ENCODE measurements around the gene PKD1L1. TPM values are rescaled to one million over a fixed set of nuclear protein-coding genes. Genes with fewer than 3 reads are reported as not detected.

Gene PKD1L1
- polyA plus RNA-seq, 1 donor from 2014 or later: 2.0 TPM

DNA sequence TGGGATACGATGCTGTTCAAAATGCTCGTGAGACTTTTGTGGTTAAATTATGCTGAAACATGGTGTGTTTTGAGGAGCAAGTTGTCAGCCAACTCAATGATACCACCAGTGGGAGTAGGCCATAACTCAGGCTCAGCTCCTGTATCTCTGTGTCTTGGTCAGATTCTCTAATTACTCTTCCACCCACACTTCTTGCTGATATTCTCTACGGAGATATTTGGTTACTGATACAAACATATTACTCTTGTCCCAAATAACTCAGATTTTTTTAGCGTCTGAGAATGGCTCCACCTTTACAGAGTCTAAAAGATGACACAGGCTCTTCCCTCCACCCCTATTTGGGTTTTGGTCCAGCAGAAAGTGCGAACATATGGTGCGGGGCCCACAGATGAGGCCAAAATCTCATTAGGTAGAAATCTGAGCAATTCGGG is 168.9 kb downstream of the PKD1L1 start:
- Histone ChIP-seq H3K9me2 (ENCODE audit: insufficient read depth, low read length) (no peaks in the 10 kb centered on the region), H3K4me3 (ENCODE audit: low read length) (no peak overlapping the region), H3F3A (ENCODE audit: insufficient read depth, low read length, poor library complexity, severe bottlenecking) (no peaks in the 10 kb centered on the region), H3K9ac (ENCODE audit: low read length) (no peak overlapping the region), H4K20me1 (ENCODE audit: insufficient read depth) (no peaks in the 10 kb centered on the region), H3K27ac (ENCODE audit: low read length) (no peak overlapping the region), H3K27me3 (ENCODE audit: insufficient read depth, low read depth, low read length) (no peaks in the 10 kb centered on the region), H2AFZ (ENCODE audit: low read depth, low read length) (no peak overlapping the region), H3K79me2 (replicated peaks; ENCODE audit: insufficient read depth, low read length) (no peaks in the 10 kb centered on the region), H3K9me3 (ENCODE audit: low read length) (no peaks in the 10 kb centered on the region), H3K36me3 (ENCODE audit: insufficient read depth, low read length) (no peaks in the 10 kb centered on the region), H3K4me2 (ENCODE audit: low read length) (no peak overlapping the region)
- TF ChIP-seq TAF1 (IDR thresholded peaks at IDR 0.05; ENCODE audit: low read depth) (no peak), SMC3 (conservative IDR thresholded peaks at IDR 0.05; ENCODE audit: poor library complexity) (no peak), EP300 (conservative IDR thresholded peaks at IDR 0.05; ENCODE audit: poor library complexity, severe bottlenecking) (no peak), MXI1 (conservative IDR thresholded peaks at IDR 0.05; ENCODE audit: poor library complexity, severe bottlenecking) (no peak), EZH2 (IDR thresholded peaks at IDR 0.05; ENCODE audit: borderline replicate concordance, insufficient read depth, low read length, poor library complexity, severe bottlenecking) (no peak), POLR2AphosphoS5 (IDR thresholded peaks at IDR 0.05) (no peak), RAD21 (conservative IDR thresholded peaks at IDR 0.05) (no peak)
- TF ChIP-seq, protein P1, sequence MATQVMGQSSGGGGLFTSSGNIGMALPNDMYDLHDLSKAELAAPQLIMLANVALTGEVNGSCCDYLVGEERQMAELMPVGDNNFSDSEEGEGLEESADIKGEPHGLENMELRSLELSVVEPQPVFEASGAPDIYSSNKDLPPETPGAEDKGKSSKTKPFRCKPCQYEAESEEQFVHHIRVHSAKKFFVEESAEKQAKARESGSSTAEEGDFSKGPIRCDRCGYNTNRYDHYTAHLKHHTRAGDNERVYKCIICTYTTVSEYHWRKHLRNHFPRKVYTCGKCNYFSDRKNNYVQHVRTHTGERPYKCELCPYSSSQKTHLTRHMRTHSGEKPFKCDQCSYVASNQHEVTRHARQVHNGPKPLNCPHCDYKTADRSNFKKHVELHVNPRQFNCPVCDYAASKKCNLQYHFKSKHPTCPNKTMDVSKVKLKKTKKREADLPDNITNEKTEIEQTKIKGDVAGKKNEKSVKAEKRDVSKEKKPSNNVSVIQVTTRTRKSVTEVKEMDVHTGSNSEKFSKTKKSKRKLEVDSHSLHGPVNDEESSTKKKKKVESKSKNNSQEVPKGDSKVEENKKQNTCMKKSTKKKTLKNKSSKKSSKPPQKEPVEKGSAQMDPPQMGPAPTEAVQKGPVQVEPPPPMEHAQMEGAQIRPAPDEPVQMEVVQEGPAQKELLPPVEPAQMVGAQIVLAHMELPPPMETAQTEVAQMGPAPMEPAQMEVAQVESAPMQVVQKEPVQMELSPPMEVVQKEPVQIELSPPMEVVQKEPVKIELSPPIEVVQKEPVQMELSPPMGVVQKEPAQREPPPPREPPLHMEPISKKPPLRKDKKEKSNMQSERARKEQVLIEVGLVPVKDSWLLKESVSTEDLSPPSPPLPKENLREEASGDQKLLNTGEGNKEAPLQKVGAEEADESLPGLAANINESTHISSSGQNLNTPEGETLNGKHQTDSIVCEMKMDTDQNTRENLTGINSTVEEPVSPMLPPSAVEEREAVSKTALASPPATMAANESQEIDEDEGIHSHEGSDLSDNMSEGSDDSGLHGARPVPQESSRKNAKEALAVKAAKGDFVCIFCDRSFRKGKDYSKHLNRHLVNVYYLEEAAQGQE (IDR thresholded peaks at IDR 0.05; ENCODE audit: borderline replicate concordance): no peak
- TF ChIP-seq, protein P2, sequence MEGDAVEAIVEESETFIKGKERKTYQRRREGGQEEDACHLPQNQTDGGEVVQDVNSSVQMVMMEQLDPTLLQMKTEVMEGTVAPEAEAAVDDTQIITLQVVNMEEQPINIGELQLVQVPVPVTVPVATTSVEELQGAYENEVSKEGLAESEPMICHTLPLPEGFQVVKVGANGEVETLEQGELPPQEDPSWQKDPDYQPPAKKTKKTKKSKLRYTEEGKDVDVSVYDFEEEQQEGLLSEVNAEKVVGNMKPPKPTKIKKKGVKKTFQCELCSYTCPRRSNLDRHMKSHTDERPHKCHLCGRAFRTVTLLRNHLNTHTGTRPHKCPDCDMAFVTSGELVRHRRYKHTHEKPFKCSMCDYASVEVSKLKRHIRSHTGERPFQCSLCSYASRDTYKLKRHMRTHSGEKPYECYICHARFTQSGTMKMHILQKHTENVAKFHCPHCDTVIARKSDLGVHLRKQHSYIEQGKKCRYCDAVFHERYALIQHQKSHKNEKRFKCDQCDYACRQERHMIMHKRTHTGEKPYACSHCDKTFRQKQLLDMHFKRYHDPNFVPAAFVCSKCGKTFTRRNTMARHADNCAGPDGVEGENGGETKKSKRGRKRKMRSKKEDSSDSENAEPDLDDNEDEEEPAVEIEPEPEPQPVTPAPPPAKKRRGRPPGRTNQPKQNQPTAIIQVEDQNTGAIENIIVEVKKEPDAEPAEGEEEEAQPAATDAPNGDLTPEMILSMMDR (IDR thresholded peaks at IDR 0.05; ENCODE audit: poor library complexity, severe bottlenecking): no peak

DNA sequence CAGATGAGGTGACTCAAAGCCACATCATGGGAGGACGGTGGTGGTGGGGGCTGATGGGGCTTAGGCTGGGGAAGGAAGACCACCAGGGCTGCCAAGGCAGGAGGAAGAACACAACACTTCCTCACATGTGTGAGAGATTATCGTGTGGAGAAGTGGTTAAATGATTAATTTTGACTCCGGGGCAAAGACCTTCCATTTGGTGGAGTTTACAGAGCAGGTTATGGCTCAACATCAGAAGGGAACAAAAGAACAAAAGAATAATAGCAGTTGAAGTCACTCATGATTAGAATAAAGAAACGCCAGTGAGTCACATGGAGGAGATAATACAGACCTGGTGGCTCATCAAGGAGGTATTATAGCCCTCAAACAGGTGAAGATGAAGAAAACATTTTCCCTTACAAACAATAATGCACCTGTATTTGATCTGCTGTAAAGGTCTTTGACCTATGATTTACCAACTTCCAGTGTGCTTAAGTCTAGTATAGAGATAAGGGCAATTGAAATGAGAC is 170.1 kb downstream of the PKD1L1 start:
- H3F3A ChIP-seq (ENCODE audit: insufficient read depth, low read length, poor library complexity, severe bottlenecking): no peaks in the 10 kb centered on the region

More for the DNA sequence above, 170.1 kb downstream of the PKD1L1 start:
- no peak overlapping the region for H2AFZ ChIP-seq (ENCODE audit: low read depth, low read length)
- H3K27me3 ChIP-seq (ENCODE audit: insufficient read depth, low read depth, low read length): no peaks in the 10 kb centered on the region
- H3K4me3 ChIP-seq (ENCODE audit: low read length): no peak overlapping the region
- H3K27ac ChIP-seq (ENCODE audit: low read length): no peak overlapping the region
- H3K9me3 ChIP-seq (ENCODE audit: low read length): no peaks in the 10 kb centered on the region
- H3K9me2 ChIP-seq (ENCODE audit: insufficient read depth, low read length): no peaks in the 10 kb centered on the region
- H4K20me1 ChIP-seq (ENCODE audit: insufficient read depth): no peaks in the 10 kb centered on the region
- no peaks in the 10 kb centered on the region for H3K36me3 ChIP-seq (ENCODE audit: insufficient read depth, low read length)
- H3K4me2 ChIP-seq (ENCODE audit: low read length): no peak overlapping the region
- no peak overlapping the region for H3K9ac ChIP-seq (ENCODE audit: low read length)
- TF ChIP-seq TAF1 (IDR thresholded peaks at IDR 0.05; ENCODE audit: low read depth) (no peak), MXI1 (conservative IDR thresholded peaks at IDR 0.05; ENCODE audit: poor library complexity, severe bottlenecking) (no peak)
- TF ChIP-seq, protein P1 (IDR thresholded peaks at IDR 0.05; ENCODE audit: borderline replicate concordance): no peak
- H3K79me2 ChIP-seq (replicated peaks; ENCODE audit: insufficient read depth, low read length): no peaks in the 10 kb centered on the region

Measured in neural cell (in vitro differentiated cells).